Bronchial epithelial cell (primary cell): ENCODE results near the gene NIN. TPM values are rescaled to one million over a fixed set of nuclear protein-coding genes. Genes with fewer than 3 reads are reported as not detected.

Experiments used
- DNase-seq: peaks from one replicate; pipeline ENCODE4 v3.0.0-alpha.2; 2010; ENCODE audit warnings: low read depth
- FAIRE-seq: peaks from 2 replicates; lab custom pipeline; 2011; peaks lifted over from hg19 to GRCh38; lab: Jason Lieb, UNC
- H3K27me3 ChIP-seq: 2 replicates; pipeline ENCODE4 v1.5.1; 2011; ENCODE audit warnings: low read length; ENCODE audit not compliant: control insufficient read depth, insufficient read depth
- H3K36me3 ChIP-seq: 2 replicates; pipeline ENCODE4 v1.5.1; 2011; ENCODE audit warnings: low read length; ENCODE audit not compliant: control insufficient read depth, insufficient read depth
- H3K4me3 ChIP-seq: 2 replicates; pipeline ENCODE4 v1.5.1; 2011; ENCODE audit warnings: mild to moderate bottlenecking, low read depth, low read length, control low read depth
- CTCF ChIP-seq: IDR thresholded peaks from 2 replicates; pipeline ENCODE4 v1.5.1; 2011; ENCODE audit warnings: mild to moderate bottlenecking, moderate library complexity, low read length, control low read depth, inconsistent platforms; ENCODE audit not compliant: insufficient read depth, severe bottlenecking
- total RNA-seq: library from RNA; depleted of rRNA; stranded (reverse); fragments of >200 nt; gene quantifications from 2 replicates; pipeline ENCODE4 v1.2.1, GENCODE V29; 2014

NIN gene
- total RNA-seq, 1 donor from 2014 or later, result 16.8 TPM

GRCh38 chr14:50813544-50813863 is 17.5 kb downstream of the NIN start:
- Histone ChIP-seq H3K27me3 (no peaks in the 10 kb centered on the region), H3K36me3 (no peaks in the 10 kb centered on the region), H3K4me3 (no peak overlapping the region)
- FAIRE-seq, result no peak
- no peak for TF ChIP-seq CTCF
- DNase-seq, result no peak

GRCh38 chr14:50812856-50813543 is 18.0 kb downstream of the NIN start:
- no peaks in the 10 kb centered on the region for H3K36me3 ChIP-seq
- H3K4me3 ChIP-seq, result no peak overlapping the region
- no peaks in the 10 kb centered on the region for H3K27me3 ChIP-seq
- no peak for TF ChIP-seq CTCF
- FAIRE-seq (no peak), DNase-seq (no peak)

GRCh38 chr14:50812180-50812579 is 18.8 kb downstream of the NIN start:
- no peak for TF ChIP-seq CTCF
- DNase-seq (no peak), FAIRE-seq (no peak)

GRCh38 chr14:50808053-50808452 is 22.9 kb downstream of the NIN start:
- no peak for FAIRE-seq
- Histone ChIP-seq H3K27me3 (no peaks in the 10 kb centered on the region), H3K4me3 (no peak overlapping the region), H3K36me3 (no peaks in the 10 kb centered on the region)
- DNase-seq, result no peak
- TF ChIP-seq CTCF, result no peak

More at GRCh38 chr14:50812180-50812579, 18.8 kb downstream of the NIN start:
- H3K4me3 ChIP-seq, result no peak overlapping the region
- H3K27me3 ChIP-seq, result no peaks in the 10 kb centered on the region
- H3K36me3 ChIP-seq, result no peaks in the 10 kb centered on the region

GRCh38 chr14:50806241-50806933 is 24.6 kb downstream of the NIN start:
- DNase-seq, result no peak
- Histone ChIP-seq H3K4me3 (no peak overlapping the region), H3K36me3 (no peaks in the 10 kb centered on the region), H3K27me3 (no peaks in the 10 kb centered on the region)
- FAIRE-seq, result no peak
- no peak for TF ChIP-seq CTCF
